ENCODE measurements around the gene AGRP.

DNA sequence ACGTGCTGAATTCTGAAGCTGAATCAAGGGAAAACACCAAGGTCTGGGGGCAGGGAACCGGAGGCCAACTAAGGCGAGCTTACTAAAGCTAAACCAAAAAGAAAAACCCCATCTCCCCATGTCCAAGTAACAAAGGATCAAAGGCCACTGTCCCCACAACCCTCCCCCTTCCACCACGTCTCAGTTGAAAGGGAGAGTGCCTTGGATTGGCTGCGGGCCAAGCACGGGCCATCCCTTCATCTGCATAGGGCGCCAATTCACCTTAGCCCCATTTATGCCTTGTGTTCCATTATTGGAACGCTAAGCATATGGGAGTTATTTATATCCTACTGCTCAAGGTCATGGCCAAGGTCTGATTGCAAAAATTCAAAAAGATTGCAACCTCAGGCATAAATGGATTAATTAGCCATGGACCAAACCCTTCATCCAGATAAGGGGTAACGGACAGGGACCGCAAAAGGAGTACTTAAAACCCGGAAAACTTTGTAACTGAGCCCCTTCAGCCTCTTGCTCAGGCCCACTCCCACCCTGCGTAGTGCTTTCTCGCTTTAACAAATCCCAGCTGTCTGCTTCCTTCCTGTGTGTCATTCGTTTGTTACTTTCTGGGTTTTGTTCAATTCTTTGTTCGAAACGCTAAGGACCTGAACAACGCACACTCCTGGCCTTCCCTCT is 1.6 kb downstream of the AGRP start:
- TF ChIP-seq, protein P1, sequence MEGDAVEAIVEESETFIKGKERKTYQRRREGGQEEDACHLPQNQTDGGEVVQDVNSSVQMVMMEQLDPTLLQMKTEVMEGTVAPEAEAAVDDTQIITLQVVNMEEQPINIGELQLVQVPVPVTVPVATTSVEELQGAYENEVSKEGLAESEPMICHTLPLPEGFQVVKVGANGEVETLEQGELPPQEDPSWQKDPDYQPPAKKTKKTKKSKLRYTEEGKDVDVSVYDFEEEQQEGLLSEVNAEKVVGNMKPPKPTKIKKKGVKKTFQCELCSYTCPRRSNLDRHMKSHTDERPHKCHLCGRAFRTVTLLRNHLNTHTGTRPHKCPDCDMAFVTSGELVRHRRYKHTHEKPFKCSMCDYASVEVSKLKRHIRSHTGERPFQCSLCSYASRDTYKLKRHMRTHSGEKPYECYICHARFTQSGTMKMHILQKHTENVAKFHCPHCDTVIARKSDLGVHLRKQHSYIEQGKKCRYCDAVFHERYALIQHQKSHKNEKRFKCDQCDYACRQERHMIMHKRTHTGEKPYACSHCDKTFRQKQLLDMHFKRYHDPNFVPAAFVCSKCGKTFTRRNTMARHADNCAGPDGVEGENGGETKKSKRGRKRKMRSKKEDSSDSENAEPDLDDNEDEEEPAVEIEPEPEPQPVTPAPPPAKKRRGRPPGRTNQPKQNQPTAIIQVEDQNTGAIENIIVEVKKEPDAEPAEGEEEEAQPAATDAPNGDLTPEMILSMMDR (IDR thresholded peaks at IDR 0.05), result no peak
- no peak for TF ChIP-seq POLR2A (IDR thresholded peaks at IDR 0.05)
- TF ChIP-seq POLR2AphosphoS5 (IDR thresholded peaks at IDR 0.05; ENCODE audit: insufficient read depth in 1 of 2, low read depth in 1 of 2), result no peak

All from vagina (tissue), 2 donors.